Effector CD4-positive, alpha-beta T cell (primary cell): ENCODE data around the gene KIF1B.

Experiments
- DNase-seq: peaks from one replicate; pipeline ENCODE4 v3.0.0-alpha.2; 2020
- total RNA-seq: gene quantifications from one replicate; lab custom pipeline; 2026; lab: John Stamatoyannopoulos, UW

Gene KIF1B
- 36.0 reads per million, percentile 61 among the genes with 10 or more reads in this experiment for total RNA-seq

- DNase-seq, result peak; percentile 97
These were observed at the start of gene KIF1B for GRCh38 chr1:10209905-10210810. TSS of gene KIF1B (plus strand) at chr1:10210570. CDS start at chr1:10232329, 21,759 bp downstream.

GRCh38 chr1:10160907-10161490 lies 49.4 kb upstream of the KIF1B start:
- no peak for DNase-seq

- no peak for DNase-seq
These were observed 48.7 kb upstream of the KIF1B start for GRCh38 chr1:10161541-10162290.

- no peak for DNase-seq
These were observed 41.4 kb upstream of the KIF1B start for GRCh38 chr1:10168912-10169514.

- no peak for DNase-seq
These were observed 40.2 kb upstream of the KIF1B start for GRCh38 chr1:10170239-10170574.

GRCh38 chr1:10171105-10171767 lies 39.1 kb upstream of the KIF1B start:
- no peak for DNase-seq

GRCh38 chr1:10171995-10172669 lies 38.2 kb upstream of the KIF1B start:
- DNase-seq, result no peak

- no peak for DNase-seq
These were observed 36.8 kb upstream of the KIF1B start for GRCh38 chr1:10173582-10173981.

- no peak for DNase-seq
These were observed 32.5 kb upstream of the KIF1B start for GRCh38 chr1:10177876-10178275.

GRCh38 chr1:10178597-10179405 lies 31.6 kb upstream of the KIF1B start:
- no peak for DNase-seq

- DNase-seq, result no peak
These were observed 30.8 kb upstream of the KIF1B start for GRCh38 chr1:10179406-10180091.

GRCh38 chr1:10181154-10181553 lies 29.2 kb upstream of the KIF1B start:
- DNase-seq, result no peak

- DNase-seq, result no peak
These were observed 24.6 kb upstream of the KIF1B start for GRCh38 chr1:10185759-10186158.

- DNase-seq, result no peak
These were observed 23.9 kb upstream of the KIF1B start for GRCh38 chr1:10186331-10187025.

GRCh38 chr1:10187026-10187334 lies 23.4 kb upstream of the KIF1B start:
- DNase-seq, result no peak

- no peak for DNase-seq
These were observed 22.2 kb upstream of the KIF1B start for GRCh38 chr1:10188133-10188650.

GRCh38 chr1:10189659-10190058 lies 20.7 kb upstream of the KIF1B start:
- DNase-seq, result no peak

- DNase-seq, result no peak
These were observed 18.1 kb upstream of the KIF1B start for GRCh38 chr1:10192263-10192662.

- no peak for DNase-seq
These were observed 17.1 kb upstream of the KIF1B start for GRCh38 chr1:10193288-10193687.

- no peak for DNase-seq
These were observed 14.8 kb upstream of the KIF1B start for GRCh38 chr1:10195570-10195969.
